ENCODE data around the gene SLC9A3. TPM values are rescaled to one million over a fixed set of nuclear protein-coding genes. Genes with fewer than 3 reads are reported as not detected.

Gene SLC9A3
- total RNA-seq, 1 experiment from 2014 or later, result 0.85 TPM

DNA sequence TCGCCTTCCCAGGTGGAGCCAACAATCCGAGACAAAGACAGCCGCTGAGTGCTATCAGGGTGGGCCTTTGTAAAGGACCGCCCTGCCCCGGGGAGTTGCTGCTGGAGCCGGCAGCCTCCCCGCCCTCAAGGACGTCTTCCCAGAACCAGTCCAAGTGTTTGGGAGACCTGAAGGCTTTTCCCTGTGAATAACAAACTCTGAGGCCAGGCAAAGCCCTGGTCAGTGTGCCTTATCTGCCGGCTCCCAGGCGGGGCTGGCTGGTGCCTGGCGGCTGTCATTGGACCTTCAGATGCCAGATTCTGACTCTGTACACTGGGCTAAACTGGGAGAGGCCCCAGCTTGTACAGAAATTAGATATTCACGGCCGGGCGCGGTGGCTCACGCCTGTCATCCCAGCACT is 2.1 kb downstream of the SLC9A3 start:
- Mint-ChIP-seq H3K9me3 (peaks cover 0 to 5% of the 10 kb centered on the region in 2 experiments; a peak in 3 of 5 replicates), H3K27ac (no peak overlapping the region), H3K4me3 (no peak overlapping the region), H3K4me1 (peaks cover 20 to 36% of the 10 kb centered on the region in 2 experiments), H3K36me3 (ENCODE audit: insufficient read depth in 1 of 3, low read depth in 3 of 3) (no peaks in the 10 kb centered on the region; a peak in 1 of 7 replicates), H3K27me3 (ENCODE audit: low read depth) (peaks cover 88% of the 10 kb centered on the region)
- no peak overlapping the region for H3K27ac ChIP-seq (ENCODE audit: insufficient read length, low read depth, low read length)
- H2BK120ac ChIP-seq (ENCODE audit: low read depth, low read length, poor library complexity, severe bottlenecking), result no peak overlapping the region
- no peak overlapping the region for H3K14ac ChIP-seq (ENCODE audit: insufficient read depth, low read length)
- no peaks in the 10 kb centered on the region for H4K20me1 ChIP-seq (ENCODE audit: control insufficient read depth, insufficient read depth, insufficient read length)
- no peak overlapping the region for H3K4ac ChIP-seq (ENCODE audit: low read depth, low read length)
- no peak overlapping the region for H3T11ph ChIP-seq (ENCODE audit: low read length)
- no peaks in the 10 kb centered on the region for H3K9me3 ChIP-seq (ENCODE audit: control insufficient read depth, low read depth, low read length)
- H3K27me3 ChIP-seq (ENCODE audit: insufficient read depth, low read length), result peaks cover 42% of the 10 kb centered on the region
- H2BK5ac ChIP-seq (ENCODE audit: insufficient read length, low read length), result no peak overlapping the region
- no peak for DNase-seq
- no peak overlapping the region for H3K18ac ChIP-seq (ENCODE audit: insufficient read length, low read depth, low read length)
- no peak overlapping the region for H4K8ac ChIP-seq (replicated peaks; ENCODE audit: insufficient read length, low read depth, low read length)
- no peak overlapping the region for H4K91ac ChIP-seq (ENCODE audit: insufficient read length, low read depth, low read length)
- no peak overlapping the region for H2BK20ac ChIP-seq (ENCODE audit: low read depth, low read length, poor library complexity, severe bottlenecking)
- no peak overlapping the region for H2AFZ ChIP-seq (ENCODE audit: low read length)
- whole genome bisulfite sequencing (ENCODE audit: extremely low coverage, insufficient read length, low lambda C conversion rate), result no CpG with 5 or more reads among the region's 16 CpGs
- no peak overlapping the region for H4K5ac ChIP-seq (ENCODE audit: insufficient read length, low read depth, low read length)
- peaks cover 8% of the 10 kb centered on the region for H3K23me2 ChIP-seq (ENCODE audit: insufficient read length, low read depth, low read length, poor library complexity, severe bottlenecking)
- TF ChIP-seq CTCF (conservative IDR thresholded peaks at IDR 0.05), result no peak
- H3K23ac ChIP-seq (ENCODE audit: insufficient read length, low read depth, low read length), result no peak overlapping the region
- no peak overlapping the region for H2BK12ac ChIP-seq (ENCODE audit: insufficient read length, low read depth, low read length)
- no peaks in the 10 kb centered on the region for H3K4me1 ChIP-seq (ENCODE audit: insufficient read depth, low read length)
- no peak overlapping the region for H3K9ac ChIP-seq (ENCODE audit: extremely low read depth, insufficient read length, low read length)
- H3K56ac ChIP-seq (ENCODE audit: insufficient read length, low read depth, low read length), result no peak overlapping the region
- no peaks in the 10 kb centered on the region for H3K79me1 ChIP-seq (ENCODE audit: insufficient read depth, low read depth, low read length, poor library complexity, severe bottlenecking)
- H2AK5ac ChIP-seq (ENCODE audit: insufficient read length, low read length), result no peak overlapping the region
- no peak overlapping the region for H2BK15ac ChIP-seq (ENCODE audit: low read depth, low read length)
- no peaks in the 10 kb centered on the region for H3K79me2 ChIP-seq (ENCODE audit: insufficient read depth, low read length)
- H3K4me2 ChIP-seq (ENCODE audit: insufficient read depth, insufficient read length, low read length), result no peak overlapping the region

Measured in H9 (cell line).